Liver (tissue), 9 donors: Measurements from ENCODE around the gene TCF12. TPM values are rescaled to one million over a fixed set of nuclear protein-coding genes. Genes with fewer than 3 reads are reported as not detected.

ENCODE experiments used
- DNase-seq: peaks from one replicate; pipeline ENCODE4 v3.0.0-alpha.2; 2017; ENCODE audit warnings: low spot score
- H3K27ac ChIP-seq, 2 donors: one replicate each; pipeline ENCODE4 v1.7.0; 2013; ENCODE audit warnings: inconsistent platforms in 2 of 2, low read length in 2 of 2, control low read depth in 1 of 2, low read depth in 1 of 2, mild to moderate bottlenecking in 1 of 2
- H3K27me3 ChIP-seq, 4 donors: one replicate each; pipeline versions ENCODE4 v1.6.1 to v1.7.0; 2013; ENCODE audit warnings: low read length in 3 of 4, inconsistent platforms in 1 of 4, mild to moderate bottlenecking in 1 of 4, moderate library complexity in 1 of 4; ENCODE audit not compliant: control insufficient read depth in 4 of 4, insufficient read depth in 4 of 4
- H3K36me3 ChIP-seq, 4 donors: one replicate each; pipeline versions ENCODE4 v1.6.1 to v1.7.0; 2013; ENCODE audit warnings: low read length in 3 of 4, mild to moderate bottlenecking in 3 of 4, low read depth in 1 of 4, moderate library complexity in 1 of 4; ENCODE audit not compliant: control insufficient read depth in 4 of 4, insufficient read depth in 3 of 4
- H3K4me1 ChIP-seq, 4 donors: one replicate each; pipeline versions ENCODE4 v1.6.1 to v1.7.0; 2013; ENCODE audit warnings: low read length in 3 of 4, mild to moderate bottlenecking in 3 of 4, moderate library complexity in 1 of 4; ENCODE audit not compliant: control insufficient read depth in 4 of 4, insufficient read depth in 4 of 4
- H3K4me3 ChIP-seq, 3 donors: one replicate each; pipeline versions ENCODE4 v1.6.1 to v1.7.0; 2013; ENCODE audit warnings: low read length in 3 of 3, control low read depth in 1 of 3, low read depth in 1 of 3, mild to moderate bottlenecking in 1 of 3
- H3K9ac ChIP-seq, 2 donors: one replicate each; pipeline ENCODE4 v1.7.0; 2013; ENCODE audit warnings: low read length in 2 of 2, mild to moderate bottlenecking in 2 of 2, moderate library complexity in 2 of 2, control low read depth in 1 of 2, low read depth in 1 of 2
- H3K9me3 ChIP-seq, 4 donors: one replicate each; pipeline versions ENCODE4 v1.6.1 to v1.7.0; 2013; ENCODE audit warnings: low read length in 3 of 4; ENCODE audit not compliant: control insufficient read depth in 4 of 4
- FOXA1 ChIP-seq: IDR thresholded peaks from 2 replicates; pipeline ENCODE4 v1.6.1; 2016; ENCODE audit warnings: antibody characterized with exemption
- FOXA2 ChIP-seq: IDR thresholded peaks from 2 replicates; pipeline ENCODE4 v1.6.1; 2016; ENCODE audit warnings: antibody characterized with exemption
- GABPA ChIP-seq, 2 donors: IDR thresholded peaks in 1 of 2; conservative IDR thresholded peaks in 1 of 2; 2 replicates each; pipeline ENCODE4 v1.6.1; 2016; ENCODE audit warnings: antibody characterized with exemption in 2 of 2, mild to moderate bottlenecking in 1 of 2, moderate library complexity in 1 of 2
- HNF4G ChIP-seq: IDR thresholded peaks from 2 replicates; pipeline ENCODE4 v1.6.1; 2016; ENCODE audit warnings: antibody characterized with exemption
- JUND ChIP-seq, 2 donors: IDR thresholded peaks; 2 replicates each; pipeline ENCODE4 v1.6.1; 2016; ENCODE audit warnings: antibody characterized with exemption in 2 of 2
- NR2F2 ChIP-seq: IDR thresholded peaks from 2 replicates; pipeline ENCODE4 v1.6.1; 2016; ENCODE audit warnings: antibody characterized with exemption
- RAD21 ChIP-seq, 2 donors: IDR thresholded peaks; 2 replicates each; pipeline ENCODE4 v1.6.1; 2016; ENCODE audit warnings: antibody characterized with exemption in 2 of 2, mild to moderate bottlenecking in 2 of 2
- RXRA ChIP-seq, 2 donors: IDR thresholded peaks; 2 replicates each; pipeline ENCODE4 v1.6.1; 2017 to 2018; ENCODE audit warnings: antibody characterized with exemption in 2 of 2, mild to moderate bottlenecking in 1 of 2
- SP1 ChIP-seq: IDR thresholded peaks from 2 replicates; pipeline ENCODE4 v1.6.1; 2018; ENCODE audit warnings: antibody characterized with exemption, mild to moderate bottlenecking
- TAF1 ChIP-seq: conservative IDR thresholded peaks from 2 replicates; pipeline ENCODE4 v1.6.1; 2016; ENCODE audit warnings: antibody characterized with exemption, mild to moderate bottlenecking
- YY1 ChIP-seq: IDR thresholded peaks from 2 replicates; pipeline ENCODE4 v1.6.1; 2016; ENCODE audit warnings: antibody characterized with exemption, mild to moderate bottlenecking
- WGBS: extraction: QIAGEN DNeasy Blood & Tissue Kit; methylation state at CpG from one replicate; pipeline ENCODE4 v1.1.7; 2013; 5-methylcytosine and 5-hydroxymethylcytosine counted together
- polyA plus RNA-seq, 2 donors: library from polyadenylated mRNA; stranded (reverse) in 1 of 2; unstranded in 1 of 2; fragments of 200-250 nt in 1 of 2; fragments of >200 nt in 1 of 2; fragmentation: Nextera tagmentation in 1 of 2; extraction: Ambion mirVana in 1 of 2; gene quantifications; one replicate each; pipeline versions ENCODE4 v1.2.1 to v1.2.3, GENCODE V29; 2013 to 2015
- total RNA-seq, 2 donors: library from RNA; depleted of rRNA; stranded (reverse); fragments of >200 nt; gene quantifications; one replicate each; pipeline ENCODE4 v1.2.3, GENCODE V29; 2014
- TF ChIP-seq, protein P1 (sequence below): fragments of 150-350 bp; IDR thresholded peaks from 2 replicates; pipeline ENCODE4 v1.5.1; 2017; ENCODE audit warnings: improper control_type of control experiment, low read depth, low read length; ENCODE audit not compliant: missing input control
- TF ChIP-seq, protein P2 (sequence below): IDR thresholded peaks from 2 replicates; pipeline ENCODE4 v1.6.1; 2016; ENCODE audit warnings: antibody characterized with exemption
- TF ChIP-seq, protein P3 (sequence below): IDR thresholded peaks from 2 replicates; pipeline ENCODE4 v1.6.1; 2016; ENCODE audit warnings: antibody characterized with exemption
- TF ChIP-seq, protein P4 (sequence below): IDR thresholded peaks from 2 replicates; pipeline ENCODE4 v1.6.1; 2016; ENCODE audit warnings: antibody characterized with exemption, mild to moderate bottlenecking
- donor health status: healthy.
- donor health status: healthy.
- donor health status: healthy.
- donor health status: healthy.
- donor health status: healthy.

TCF12 gene
- total and polyA plus RNA-seq, 4 donors, result 8.7 to 38.3 (median 22.3) TPM

DNA sequence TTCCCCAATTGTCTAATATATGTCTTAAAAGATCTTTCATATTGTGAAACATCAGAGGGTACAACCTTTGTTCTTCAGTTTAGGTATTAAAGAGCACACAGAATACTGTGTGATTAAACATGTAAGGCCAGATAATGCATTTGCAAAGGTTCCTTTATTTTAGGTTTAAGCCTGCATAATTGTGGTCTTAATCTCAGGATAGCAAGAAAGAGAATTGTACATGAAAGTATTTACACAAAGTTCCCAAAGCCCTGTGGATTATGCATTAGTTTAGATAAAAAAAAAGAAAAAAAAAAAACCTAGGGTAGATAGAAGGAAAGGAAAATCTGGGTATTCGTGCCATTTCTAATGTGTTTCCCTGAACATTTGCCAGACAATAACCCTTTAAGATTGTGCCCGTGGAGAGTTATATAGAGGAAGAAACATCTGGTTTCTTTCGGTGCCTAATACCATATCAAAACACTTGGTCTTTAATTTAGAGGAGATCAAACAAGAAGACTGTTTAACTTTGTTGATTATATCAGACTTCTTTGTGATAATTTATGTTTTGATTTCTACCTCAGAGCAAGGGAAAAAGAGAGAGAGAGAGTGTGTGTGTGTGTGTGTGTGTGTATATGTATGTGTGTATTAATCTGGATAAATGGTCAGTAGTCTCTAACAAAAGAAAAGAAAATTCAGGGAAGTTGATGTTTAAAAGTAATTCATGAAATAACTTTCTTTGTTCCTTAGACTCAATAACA lies 318.3 kb downstream of the TCF12 start:
- H3K4me1 ChIP-seq, result peaks cover 0 to 8% (median 2%) of the 10 kb centered on the region in 4 donors
- TF ChIP-seq FOXA2, result no peak
- TF ChIP-seq NR2F2, result no peak
- TF ChIP-seq, protein P1, sequence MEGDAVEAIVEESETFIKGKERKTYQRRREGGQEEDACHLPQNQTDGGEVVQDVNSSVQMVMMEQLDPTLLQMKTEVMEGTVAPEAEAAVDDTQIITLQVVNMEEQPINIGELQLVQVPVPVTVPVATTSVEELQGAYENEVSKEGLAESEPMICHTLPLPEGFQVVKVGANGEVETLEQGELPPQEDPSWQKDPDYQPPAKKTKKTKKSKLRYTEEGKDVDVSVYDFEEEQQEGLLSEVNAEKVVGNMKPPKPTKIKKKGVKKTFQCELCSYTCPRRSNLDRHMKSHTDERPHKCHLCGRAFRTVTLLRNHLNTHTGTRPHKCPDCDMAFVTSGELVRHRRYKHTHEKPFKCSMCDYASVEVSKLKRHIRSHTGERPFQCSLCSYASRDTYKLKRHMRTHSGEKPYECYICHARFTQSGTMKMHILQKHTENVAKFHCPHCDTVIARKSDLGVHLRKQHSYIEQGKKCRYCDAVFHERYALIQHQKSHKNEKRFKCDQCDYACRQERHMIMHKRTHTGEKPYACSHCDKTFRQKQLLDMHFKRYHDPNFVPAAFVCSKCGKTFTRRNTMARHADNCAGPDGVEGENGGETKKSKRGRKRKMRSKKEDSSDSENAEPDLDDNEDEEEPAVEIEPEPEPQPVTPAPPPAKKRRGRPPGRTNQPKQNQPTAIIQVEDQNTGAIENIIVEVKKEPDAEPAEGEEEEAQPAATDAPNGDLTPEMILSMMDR, result no peak
- TF ChIP-seq TAF1, result no peak
- TF ChIP-seq RXRA (IDR thresholded peaks at IDR 0.05), result no peak
- TF ChIP-seq HNF4G, result no peak
- no peak for TF ChIP-seq GABPA (IDR thresholded peaks at IDR 0.05 in 1 of 2, conservative IDR thresholded peaks at IDR 0.05 in 1 of 2)
- TF ChIP-seq YY1, result no peak
- TF ChIP-seq, protein P2, sequence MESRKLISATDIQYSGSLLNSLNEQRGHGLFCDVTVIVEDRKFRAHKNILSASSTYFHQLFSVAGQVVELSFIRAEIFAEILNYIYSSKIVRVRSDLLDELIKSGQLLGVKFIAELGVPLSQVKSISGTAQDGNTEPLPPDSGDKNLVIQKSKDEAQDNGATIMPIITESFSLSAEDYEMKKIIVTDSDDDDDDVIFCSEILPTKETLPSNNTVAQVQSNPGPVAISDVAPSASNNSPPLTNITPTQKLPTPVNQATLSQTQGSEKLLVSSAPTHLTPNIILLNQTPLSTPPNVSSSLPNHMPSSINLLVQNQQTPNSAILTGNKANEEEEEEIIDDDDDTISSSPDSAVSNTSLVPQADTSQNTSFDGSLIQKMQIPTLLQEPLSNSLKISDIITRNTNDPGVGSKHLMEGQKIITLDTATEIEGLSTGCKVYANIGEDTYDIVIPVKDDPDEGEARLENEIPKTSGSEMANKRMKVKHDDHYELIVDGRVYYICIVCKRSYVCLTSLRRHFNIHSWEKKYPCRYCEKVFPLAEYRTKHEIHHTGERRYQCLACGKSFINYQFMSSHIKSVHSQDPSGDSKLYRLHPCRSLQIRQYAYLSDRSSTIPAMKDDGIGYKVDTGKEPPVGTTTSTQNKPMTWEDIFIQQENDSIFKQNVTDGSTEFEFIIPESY, result no peak
- no peak for TF ChIP-seq RAD21 (IDR thresholded peaks at IDR 0.05)
- TF ChIP-seq, protein P3, sequence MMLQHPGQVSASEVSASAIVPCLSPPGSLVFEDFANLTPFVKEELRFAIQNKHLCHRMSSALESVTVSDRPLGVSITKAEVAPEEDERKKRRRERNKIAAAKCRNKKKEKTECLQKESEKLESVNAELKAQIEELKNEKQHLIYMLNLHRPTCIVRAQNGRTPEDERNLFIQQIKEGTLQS, result no peak
- TF ChIP-seq JUND (IDR thresholded peaks at IDR 0.05), result no peak
- no peak for TF ChIP-seq FOXA1
- TF ChIP-seq, protein P4, sequence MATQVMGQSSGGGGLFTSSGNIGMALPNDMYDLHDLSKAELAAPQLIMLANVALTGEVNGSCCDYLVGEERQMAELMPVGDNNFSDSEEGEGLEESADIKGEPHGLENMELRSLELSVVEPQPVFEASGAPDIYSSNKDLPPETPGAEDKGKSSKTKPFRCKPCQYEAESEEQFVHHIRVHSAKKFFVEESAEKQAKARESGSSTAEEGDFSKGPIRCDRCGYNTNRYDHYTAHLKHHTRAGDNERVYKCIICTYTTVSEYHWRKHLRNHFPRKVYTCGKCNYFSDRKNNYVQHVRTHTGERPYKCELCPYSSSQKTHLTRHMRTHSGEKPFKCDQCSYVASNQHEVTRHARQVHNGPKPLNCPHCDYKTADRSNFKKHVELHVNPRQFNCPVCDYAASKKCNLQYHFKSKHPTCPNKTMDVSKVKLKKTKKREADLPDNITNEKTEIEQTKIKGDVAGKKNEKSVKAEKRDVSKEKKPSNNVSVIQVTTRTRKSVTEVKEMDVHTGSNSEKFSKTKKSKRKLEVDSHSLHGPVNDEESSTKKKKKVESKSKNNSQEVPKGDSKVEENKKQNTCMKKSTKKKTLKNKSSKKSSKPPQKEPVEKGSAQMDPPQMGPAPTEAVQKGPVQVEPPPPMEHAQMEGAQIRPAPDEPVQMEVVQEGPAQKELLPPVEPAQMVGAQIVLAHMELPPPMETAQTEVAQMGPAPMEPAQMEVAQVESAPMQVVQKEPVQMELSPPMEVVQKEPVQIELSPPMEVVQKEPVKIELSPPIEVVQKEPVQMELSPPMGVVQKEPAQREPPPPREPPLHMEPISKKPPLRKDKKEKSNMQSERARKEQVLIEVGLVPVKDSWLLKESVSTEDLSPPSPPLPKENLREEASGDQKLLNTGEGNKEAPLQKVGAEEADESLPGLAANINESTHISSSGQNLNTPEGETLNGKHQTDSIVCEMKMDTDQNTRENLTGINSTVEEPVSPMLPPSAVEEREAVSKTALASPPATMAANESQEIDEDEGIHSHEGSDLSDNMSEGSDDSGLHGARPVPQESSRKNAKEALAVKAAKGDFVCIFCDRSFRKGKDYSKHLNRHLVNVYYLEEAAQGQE, result no peak
- H3K27me3 ChIP-seq, result no peaks in the 10 kb centered on the region
- no peak overlapping the region for H3K27ac ChIP-seq
- H3K9me3 ChIP-seq, result no peaks in the 10 kb centered on the region
- no peak overlapping the region for H3K4me3 ChIP-seq
- 77% methylated on average over 3 of the region's 3 CpGs for WGBS
- no peak overlapping the region for H3K9ac ChIP-seq
- peaks cover 1 to 19% (median 13%) of the 10 kb centered on the region in 4 donors for H3K36me3 ChIP-seq
- DNase-seq, result no peak

DNA sequence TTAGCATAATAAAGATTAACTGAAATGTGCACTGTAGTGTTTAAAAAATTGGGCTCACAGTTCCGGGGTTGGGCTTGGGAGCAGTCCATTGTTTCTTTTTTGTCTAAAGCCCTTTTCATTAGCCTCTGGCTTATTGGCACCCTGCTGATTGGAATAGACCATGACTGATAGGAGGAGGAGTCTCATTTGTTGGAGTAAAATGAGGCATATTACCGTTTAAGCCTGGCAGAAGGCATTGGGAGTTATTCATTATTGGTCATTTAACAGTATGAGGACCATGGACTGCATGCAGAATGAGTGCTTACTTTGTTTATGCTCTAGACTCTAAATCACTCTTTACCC lies 318.8 kb downstream of the TCF12 start:
- no peak overlapping the region for H3K9ac ChIP-seq
- no peak for DNase-seq
- H3K4me1 ChIP-seq, result peaks cover 0 to 8% (median 2%) of the 10 kb centered on the region in 4 donors
- TF ChIP-seq, protein P1, result no peak
- TF ChIP-seq YY1, result no peak
- TF ChIP-seq FOXA2, result no peak
- TF ChIP-seq GABPA (IDR thresholded peaks at IDR 0.05 in 1 of 2, conservative IDR thresholded peaks at IDR 0.05 in 1 of 2), result no peak
- TF ChIP-seq RXRA (IDR thresholded peaks at IDR 0.05), result no peak
- no peak for TF ChIP-seq SP1
- no peak for TF ChIP-seq HNF4G
- H3K9me3 ChIP-seq, result no peaks in the 10 kb centered on the region
- no peaks in the 10 kb centered on the region for H3K27me3 ChIP-seq
- no peak overlapping the region for H3K27ac ChIP-seq
- H3K4me3 ChIP-seq, result no peak overlapping the region
- H3K36me3 ChIP-seq, result peaks cover 1 to 19% (median 11%) of the 10 kb centered on the region in 4 donors
- WGBS, result 54% methylated on average over 2 of the region's 2 CpGs
